ENCODE data around the gene PPP1R14C. TPM values are rescaled to one million over a fixed set of nuclear protein-coding genes. Genes with fewer than 3 reads are reported as not detected.
"Not testable (repeated sequence)": the region's sequence is repeated elsewhere in the genome, so short reads cannot be mapped to it uniquely, and the experiment has no call there.

PPP1R14C gene
- polyA plus RNA-seq, 1 donor from 2014 or later = not detected

- Mint-ChIP-seq H3K4me3 (peak overlapping the region in 2 of 4 donors; percentile 54 to 79), H3K27ac (peak overlapping the region in 1 of 3 donors; percentile 63), H3K27me3 (peaks cover 2% of the 10 kb centered on the region), H3K9me3 (no peaks in the 10 kb centered on the region), H3K4me1 (peaks cover 17 to 26% (median 25%) of the 10 kb centered on the region in 3 donors), H3K36me3 (peaks cover 5% of the 10 kb centered on the region)
Observed at GRCh38 chr6:150169609-150170008, 26.8 kb downstream of the PPP1R14C start.

- Mint-ChIP-seq H3K36me3 (peaks cover 5% of the 10 kb centered on the region), H3K9me3 (no peaks in the 10 kb centered on the region)
Observed at GRCh38 chr6:150172929-150173328, 30.1 kb downstream of the PPP1R14C start.

DNA sequence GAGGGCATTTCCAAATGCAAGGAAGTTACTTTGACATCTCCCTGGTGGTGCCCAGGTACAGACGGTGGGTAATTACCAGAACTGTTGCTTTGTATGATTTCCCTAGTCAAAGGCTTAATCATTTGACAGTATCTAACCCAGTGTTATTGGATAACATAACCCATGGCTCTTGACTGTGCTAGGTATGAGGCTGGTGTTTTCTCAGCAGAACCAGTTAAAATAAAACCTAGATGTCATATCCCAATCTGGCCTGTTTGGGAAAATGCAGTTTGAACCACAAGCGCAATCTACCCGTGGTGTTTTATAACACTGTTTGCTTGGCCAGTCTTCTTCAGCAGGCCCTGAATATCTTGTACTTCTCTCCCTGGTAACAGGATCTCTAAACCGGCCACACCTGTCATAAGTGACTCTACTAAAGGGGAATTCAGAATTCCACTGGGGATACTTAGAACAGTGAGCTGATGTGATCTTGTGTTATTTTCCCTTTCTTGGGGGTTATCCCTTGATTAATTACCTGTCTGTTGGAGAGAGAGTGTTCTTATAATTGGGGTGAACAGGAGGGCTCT is 32.8 kb downstream of the PPP1R14C start:
- Mint-ChIP-seq H3K36me3 (peaks cover 8% of the 10 kb centered on the region), H3K9me3 (no peaks in the 10 kb centered on the region), H3K27me3 (peaks cover 2% of the 10 kb centered on the region), H3K4me3 (no peak overlapping the region), H3K4me1 (peaks cover 3 to 9% (median 3%) of the 10 kb centered on the region in 3 donors), H3K27ac (no peak overlapping the region)

More at GRCh38 chr6:150172929-150173328, 30.1 kb downstream of the PPP1R14C start:
- Mint-ChIP-seq H3K27ac (no peak overlapping the region), H3K4me3 (no peak overlapping the region), H3K4me1 (peaks cover 17 to 20% (median 19%) of the 10 kb centered on the region in 3 donors), H3K27me3 (peaks cover 2% of the 10 kb centered on the region)

DNA sequence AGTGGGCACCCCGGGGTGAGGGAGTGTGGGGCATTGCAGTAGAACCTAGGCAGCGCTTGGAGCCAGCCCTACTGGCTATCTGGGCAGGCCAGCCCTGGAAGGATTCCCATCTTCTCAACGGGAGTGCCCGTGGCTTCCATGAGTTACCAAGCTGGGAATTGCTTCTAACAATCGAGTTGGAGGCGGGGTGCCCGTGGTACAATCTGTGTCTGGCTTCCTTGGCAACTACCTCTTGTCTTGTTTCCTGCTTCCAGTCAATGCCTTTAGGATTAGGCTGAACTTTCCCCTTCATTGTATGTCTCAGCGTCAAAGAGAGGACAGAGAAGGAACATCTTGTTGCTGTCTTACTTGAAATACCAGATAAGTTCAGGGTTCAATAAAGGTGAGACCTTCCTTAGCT is 33.3 kb downstream of the PPP1R14C start:
- peaks cover 0 to 9% (median 0%) of the 10 kb centered on the region in 3 donors for H3K4me1 Mint-ChIP-seq
- H3K27me3 Mint-ChIP-seq = peaks cover 2% of the 10 kb centered on the region
- H3K27ac Mint-ChIP-seq = no peak overlapping the region
- no peaks in the 10 kb centered on the region for H3K9me3 Mint-ChIP-seq
- H3K36me3 Mint-ChIP-seq = peaks cover 8% of the 10 kb centered on the region
- H3K4me3 Mint-ChIP-seq = no peak overlapping the region

GRCh38 chr6:150176659-150177058 is 33.8 kb downstream of the PPP1R14C start:
- Mint-ChIP-seq H3K4me3 (no peak overlapping the region), H3K4me1 (peaks cover 0 to 9% (median 0%) of the 10 kb centered on the region in 3 donors), H3K9me3 (no peaks in the 10 kb centered on the region), H3K36me3 (peaks cover 8% of the 10 kb centered on the region), H3K27me3 (peaks cover 2% of the 10 kb centered on the region), H3K27ac (no peak overlapping the region)

DNA sequence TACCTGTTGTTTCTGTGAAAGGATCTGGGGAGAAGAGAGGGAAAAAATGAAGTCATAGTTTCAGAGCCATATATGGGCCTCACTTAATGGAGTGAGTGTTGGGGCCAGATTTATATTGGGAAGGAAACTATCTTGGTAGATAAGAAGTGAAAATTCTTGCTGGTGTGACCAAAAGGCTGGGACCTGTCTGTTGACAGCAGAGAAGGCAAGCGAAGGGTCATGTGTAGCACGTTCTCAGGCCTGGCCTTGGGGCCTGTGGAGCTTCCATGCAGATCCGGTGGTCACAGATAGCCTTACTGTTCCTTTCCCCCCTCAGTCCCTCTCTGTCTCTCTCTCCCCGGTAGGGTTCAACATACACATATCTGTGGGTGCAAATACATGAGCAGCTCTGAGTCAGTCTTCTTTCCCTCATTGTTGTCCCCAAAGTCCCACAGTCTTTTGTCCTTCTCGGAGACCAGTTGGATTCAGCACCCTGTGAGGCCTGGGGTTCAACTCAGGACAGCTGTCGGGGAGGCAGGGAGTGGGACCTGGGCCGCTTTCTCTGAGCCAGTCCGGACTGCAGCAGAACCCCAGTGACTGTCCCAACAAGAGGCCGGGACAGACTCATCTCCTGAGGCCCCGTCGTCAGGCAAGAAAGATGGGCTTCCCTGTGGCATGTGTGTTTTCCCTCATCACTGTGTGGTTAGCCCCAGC is 34.6 kb downstream of the PPP1R14C start:
- H3K36me3 Mint-ChIP-seq = peaks cover 8% of the 10 kb centered on the region
- peaks cover 2% of the 10 kb centered on the region for H3K27me3 Mint-ChIP-seq
- H3K9me3 Mint-ChIP-seq = no peaks in the 10 kb centered on the region
- no peak overlapping the region for H3K27ac Mint-ChIP-seq
- H3K4me3 Mint-ChIP-seq = peak overlapping the region in 1 of 4 donors; percentile 45
- peaks cover under 1 to 6% (median under 1%) of the 10 kb centered on the region in 3 donors for H3K4me1 Mint-ChIP-seq

DNA sequence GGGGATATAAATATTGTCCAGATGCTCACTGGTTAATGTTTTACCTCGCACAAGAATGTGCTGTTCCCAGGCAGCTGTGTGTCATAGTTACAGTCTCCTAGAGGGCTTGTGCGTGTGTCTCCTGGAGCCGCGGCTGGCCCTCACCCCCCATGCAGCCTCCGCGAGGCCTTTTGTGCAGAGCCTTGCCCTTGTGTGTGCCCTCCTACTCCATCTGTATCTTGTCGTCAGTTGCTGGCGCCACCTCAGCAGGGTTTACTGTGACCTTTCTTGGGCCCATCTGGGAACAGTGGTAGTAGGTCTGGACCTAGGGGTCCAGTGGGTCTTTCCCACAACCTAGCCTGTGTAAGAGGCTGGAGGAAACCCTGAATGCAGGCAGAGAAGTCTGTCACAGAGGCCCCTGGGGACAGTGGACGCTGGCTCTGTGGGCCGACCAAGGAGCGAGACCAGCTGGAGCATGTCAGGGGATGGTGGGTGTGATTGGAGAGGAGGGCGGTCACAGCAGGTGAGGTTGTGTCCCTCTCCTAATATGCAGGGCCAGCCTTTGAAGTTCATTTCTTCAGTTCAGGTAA is 35.2 kb downstream of the PPP1R14C start:
- Mint-ChIP-seq H3K4me1 (peaks cover 7 to 11% (median 7%) of the 10 kb centered on the region in 3 donors), H3K4me3 (no peak overlapping the region), H3K36me3 (peaks cover 6% of the 10 kb centered on the region), H3K27me3 (no peaks in the 10 kb centered on the region), H3K27ac (no peak overlapping the region), H3K9me3 (no peaks in the 10 kb centered on the region)

DNA sequence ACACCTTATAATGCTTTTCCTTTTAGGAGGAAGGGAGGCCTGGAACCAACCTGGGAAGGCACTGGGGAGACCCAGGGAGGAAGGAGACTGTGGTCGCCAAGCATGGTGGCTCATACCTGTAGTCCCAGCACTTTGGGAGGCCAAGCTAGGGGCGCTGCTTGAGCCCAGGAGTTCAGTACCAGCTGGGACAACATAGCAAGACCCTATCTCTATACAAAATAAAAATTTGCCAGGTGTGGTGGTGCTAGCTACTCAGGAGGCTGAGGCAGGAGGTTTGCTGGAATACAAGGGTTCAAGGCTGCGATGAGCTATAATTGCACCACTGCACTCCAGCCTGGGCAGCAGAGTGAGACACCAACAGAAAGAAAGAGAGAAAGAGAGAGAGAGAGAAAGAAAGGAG is 36.2 kb downstream of the PPP1R14C start:
- Mint-ChIP-seq H3K36me3 (peaks cover 6% of the 10 kb centered on the region), H3K27me3 (no peaks in the 10 kb centered on the region), H3K27ac (no peak overlapping the region), H3K4me1 (peaks cover 14 to 17% (median 15%) of the 10 kb centered on the region in 3 donors), H3K4me3 (no peak overlapping the region), H3K9me3 (no peaks in the 10 kb centered on the region)

DNA sequence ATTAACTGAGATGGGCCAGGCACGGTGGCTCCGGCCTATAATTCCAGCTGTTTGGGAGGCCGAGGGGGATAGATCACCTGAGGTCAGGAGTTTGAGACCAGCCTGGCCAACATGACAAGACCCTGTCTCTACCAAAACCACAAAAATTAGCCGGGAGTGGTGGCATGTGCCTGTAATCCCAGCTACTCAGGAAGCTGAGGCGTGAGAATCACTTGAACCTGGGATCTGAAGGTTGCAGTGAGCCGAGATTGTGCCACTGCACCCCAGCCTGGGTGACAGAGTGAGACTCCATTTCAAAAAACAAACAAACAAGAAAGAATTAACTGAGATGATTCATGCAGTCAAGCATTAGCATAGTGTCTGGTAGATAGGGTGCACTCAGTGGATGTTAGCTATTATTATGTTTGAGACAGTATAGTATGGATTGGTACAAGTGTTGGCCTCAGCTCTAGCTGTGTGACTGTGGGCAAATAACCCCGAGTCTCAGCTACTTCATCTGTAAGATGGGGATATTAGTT is 37.1 kb downstream of the PPP1R14C start:
- not testable (repeated sequence) for H3K36me3 Mint-ChIP-seq, H3K27me3 Mint-ChIP-seq, H3K27ac Mint-ChIP-seq, H3K9me3 Mint-ChIP-seq, H3K4me3 Mint-ChIP-seq
- H3K4me1 Mint-ChIP-seq = peaks cover 22 to 26% (median 23%) of the 10 kb centered on the region in 3 donors

- no peaks in the 10 kb centered on the region for H3K27me3 Mint-ChIP-seq
- H3K4me3 Mint-ChIP-seq = peak overlapping the region in 1 of 4 donors; percentile 18
- peaks cover 27 to 32% (median 29%) of the 10 kb centered on the region in 3 donors for H3K4me1 Mint-ChIP-seq
- no peak overlapping the region for H3K27ac Mint-ChIP-seq
- H3K9me3 Mint-ChIP-seq = no peaks in the 10 kb centered on the region
- H3K36me3 Mint-ChIP-seq = peaks cover 5% of the 10 kb centered on the region
Observed at GRCh38 chr6:150180517-150180916, 37.7 kb downstream of the PPP1R14C start.

DNA sequence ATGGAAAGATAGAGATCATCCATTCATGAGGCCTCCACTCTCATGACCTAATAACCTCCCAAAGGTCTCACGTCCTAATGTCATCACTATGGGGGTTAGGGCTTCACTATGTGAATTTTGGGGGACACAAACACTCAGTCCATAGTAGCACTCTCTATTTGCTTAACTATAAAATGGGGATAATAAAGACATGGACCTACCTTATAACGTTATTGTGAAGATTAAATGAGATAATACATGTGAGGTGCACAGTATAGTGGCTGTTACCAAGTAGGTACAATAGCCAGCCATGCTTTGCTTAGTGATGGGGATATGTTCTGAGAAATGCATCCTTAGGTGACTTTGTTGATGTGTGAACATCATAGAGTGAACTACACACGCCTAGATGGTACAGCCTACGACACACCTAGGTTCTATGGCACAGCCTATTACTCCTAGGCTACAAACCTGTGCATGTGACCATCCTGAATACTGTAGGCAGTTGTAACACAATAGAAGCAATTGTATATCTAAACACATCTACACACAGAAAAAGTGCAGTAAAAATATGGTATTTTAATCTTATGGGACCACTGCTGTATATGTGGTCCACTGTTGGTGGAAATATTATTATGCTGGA is 39.7 kb downstream of the PPP1R14C start:
- Mint-ChIP-seq H3K27me3 (no peaks in the 10 kb centered on the region), H3K4me3 (peak overlapping the region in 3 of 4 donors; percentile 10 to 80 (median 67)), H3K4me1 (peaks cover 31 to 35% (median 34%) of the 10 kb centered on the region in 3 donors), H3K27ac (no peak overlapping the region), H3K9me3 (peaks cover 0 to 3% (median 0%) of the 10 kb centered on the region in 3 donors), H3K36me3 (peaks cover 5% of the 10 kb centered on the region)

- Mint-ChIP-seq H3K27me3 (no peaks in the 10 kb centered on the region), H3K27ac (peak overlapping the region in 2 of 3 donors; percentile 37 to 39), H3K36me3 (peaks cover 5% of the 10 kb centered on the region), H3K4me1 (peaks cover 31 to 36% (median 34%) of the 10 kb centered on the region in 3 donors), H3K9me3 (peaks cover 0 to 3% (median 0%) of the 10 kb centered on the region in 3 donors), H3K4me3 (peak overlapping the region; percentile 10 to 80 (median 58))
Observed at GRCh38 chr6:150183105-150183504, 40.3 kb downstream of the PPP1R14C start.

DNA sequence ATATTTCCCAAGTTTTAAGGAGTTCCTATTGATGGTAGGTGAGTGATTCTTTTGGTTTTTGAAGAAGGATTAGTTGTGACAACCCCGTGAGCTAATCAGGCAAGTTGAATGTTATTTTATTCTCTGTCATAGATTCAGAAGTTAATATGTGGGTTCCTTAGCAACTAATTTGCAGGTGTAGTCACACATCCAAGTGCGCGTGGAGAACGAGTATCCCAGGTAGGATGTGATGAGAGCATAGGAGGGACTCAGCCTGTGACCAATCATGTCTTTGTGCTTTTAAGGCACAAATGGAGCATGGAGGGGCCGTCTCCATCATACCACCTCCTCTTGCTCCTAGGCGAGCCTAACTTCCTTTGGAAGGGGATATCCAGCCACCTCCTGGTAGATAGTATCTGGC is 41.1 kb downstream of the PPP1R14C start:
- Mint-ChIP-seq H3K27me3 (no peaks in the 10 kb centered on the region), H3K9me3 (peaks cover 0 to 3% (median 0%) of the 10 kb centered on the region in 3 donors), H3K4me1 (peaks cover 31 to 36% (median 34%) of the 10 kb centered on the region in 3 donors), H3K4me3 (peak overlapping the region in 3 of 4 donors; percentile 26 to 82 (median 80)), H3K27ac (peak overlapping the region in 1 of 3 donors; percentile 37), H3K36me3 (peaks cover 3% of the 10 kb centered on the region)

DNA sequence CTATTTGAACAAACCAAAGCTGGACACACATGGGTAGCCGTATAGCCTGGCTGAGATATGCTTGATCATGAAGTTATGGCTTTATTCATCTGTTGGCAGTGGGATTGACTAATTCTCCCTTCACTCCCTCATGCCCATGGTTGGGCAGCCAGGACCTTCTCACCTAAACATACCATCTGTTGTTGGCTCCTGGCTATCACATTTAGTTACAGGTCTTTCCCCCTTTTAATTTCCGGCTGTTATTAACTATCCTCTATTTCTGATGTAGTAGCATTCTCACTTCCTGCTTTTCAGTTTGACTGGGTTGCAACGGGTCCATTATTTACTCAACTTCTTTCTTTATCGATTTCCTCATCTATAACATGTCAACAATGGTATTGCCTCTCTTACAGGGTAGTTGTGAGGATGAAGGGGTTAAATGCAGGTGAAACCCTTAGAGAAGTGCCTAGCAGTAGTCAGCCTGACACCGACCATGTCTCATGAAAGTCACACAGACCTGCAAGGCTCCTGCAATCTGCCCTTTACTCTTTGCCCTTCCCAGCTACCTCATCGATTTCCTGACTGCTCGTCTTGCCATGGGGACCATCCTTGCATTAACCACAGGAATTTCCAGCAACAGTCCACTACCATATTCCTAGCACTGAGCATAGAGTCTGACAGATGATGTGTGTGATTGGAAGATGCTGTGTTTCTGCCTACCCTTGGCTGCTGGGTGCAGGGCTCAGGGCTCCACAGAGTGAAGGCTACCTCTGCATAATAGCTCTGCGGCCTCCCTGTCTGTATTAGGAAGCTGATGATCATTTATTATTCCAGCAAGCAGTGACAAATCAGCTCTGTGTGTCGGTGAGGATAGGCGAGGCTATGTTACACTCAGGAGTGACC is 42.2 kb downstream of the PPP1R14C start:
- Mint-ChIP-seq H3K4me3 (peak overlapping the region; percentile 0 to 87 (median 56)), H3K27ac (peak overlapping the region in 2 of 3 donors; percentile 29 to 79)

More for the DNA sequence above, 42.2 kb downstream of the PPP1R14C start:
- H3K36me3 Mint-ChIP-seq = peaks cover 3% of the 10 kb centered on the region
- H3K9me3 Mint-ChIP-seq = peaks cover 0 to 3% (median 0%) of the 10 kb centered on the region in 3 donors
- no peaks in the 10 kb centered on the region for H3K27me3 Mint-ChIP-seq
- H3K4me1 Mint-ChIP-seq = peaks cover 31 to 40% (median 34%) of the 10 kb centered on the region in 3 donors

Measured in IgD-negative memory B cell (primary cell).